Cardiac septum (tissue), 1 donor: Measurements from ENCODE around the gene KRR1. TPM values are rescaled to one million over a fixed set of nuclear protein-coding genes. Genes with fewer than 3 reads are reported as not detected.
"Not testable (repeated sequence)": the region's sequence is repeated elsewhere in the genome, so short reads cannot be mapped to it uniquely, and the experiment has no call there.

ENCODE experiments used
- DNase-seq: peaks from one replicate; pipeline ENCODE4 v3.0.0-alpha.2; 2020; ENCODE audit warnings: low spot score
- intact Hi-C: fragments of 100-400 bp; cut with DNase I; formaldehyde crosslinking; loops from one replicate; pipeline ENCODE4 v1.14.0; 2022
- total RNA-seq: library from RNA; stranded (reverse); fragmentation: NEBNext Ultra II Directional; extraction: Animal tissue kit (Norgen Biotek cat#: 25700); gene quantifications from one replicate; pipeline ENCODE4 v1.2.1, GENCODE V29; 2021
- donor health status: DM: no; HTN: no; CAD: no.

The KRR1 gene
- total RNA-seq, 1 donor from 2014 or later = 38.1 TPM

- DNase-seq = no peak
- intact Hi-C loops = loop anchor here (10.0 kb wide), 1 partner anchor 86 kb away; the partner anchor contains the start of gene GLIPR1L2
Measured at GRCh38 chr12:75481013-75481705, 30.2 kb downstream of the KRR1 start.

- peak; percentile 80 for DNase-seq
- intact Hi-C loops = loop anchor here (10.0 kb wide), 1 partner anchor 86 kb away; the partner anchor contains the start of gene GLIPR1L2
Measured at GRCh38 chr12:75480469-75480949, 30.9 kb downstream of the KRR1 start, which contains the start of gene GLIPR1. GLIPR1 (plus strand) TSS chr12:75480755; CDS start chr12:75480881, 126 bp downstream.

- intact Hi-C loops = loop anchor here (10.0 kb wide), 1 partner anchor 85 kb away; the partner anchor contains the start of gene GLIPR1L2
- no peak for DNase-seq
Measured at GRCh38 chr12:75479963-75480461, 31.4 kb downstream of the KRR1 start.

GRCh38 chr12:75478116-75478794 is 33.2 kb downstream of the KRR1 start:
- intact Hi-C loops = no loop called here
- DNase-seq = no peak

- intact Hi-C loops = no loop called here
Measured at GRCh38 chr12:75477137-75477536, 34.3 kb downstream of the KRR1 start.

GRCh38 chr12:75476071-75476470 is 35.3 kb downstream of the KRR1 start:
- intact Hi-C loops = no loop called here
- no peak for DNase-seq

More at GRCh38 chr12:75477137-75477536, 34.3 kb downstream of the KRR1 start:
- DNase-seq = no peak

- no peak for DNase-seq
- intact Hi-C loops = no loop called here
Measured at GRCh38 chr12:75474116-75474515, 37.3 kb downstream of the KRR1 start.

GRCh38 chr12:75471902-75472890 is 39.2 kb downstream of the KRR1 start:
- DNase-seq = no peak
- intact Hi-C loops = no loop called here

GRCh38 chr12:75460204-75460603 is 51.2 kb downstream of the KRR1 start:
- DNase-seq = no peak

GRCh38 chr12:75459755-75460154 is 51.7 kb downstream of the KRR1 start:
- DNase-seq = no peak
- intact Hi-C loops = no loop called here

More at GRCh38 chr12:75460204-75460603, 51.2 kb downstream of the KRR1 start:
- intact Hi-C loops = no loop called here

- DNase-seq, intact Hi-C loops: not testable (repeated sequence)
Measured at GRCh38 chr12:75457866-75458265, 53.5 kb downstream of the KRR1 start.

- intact Hi-C loops = no loop called here
- DNase-seq = no peak
Measured at GRCh38 chr12:75457191-75457590, 54.2 kb downstream of the KRR1 start.

- DNase-seq = no peak
- intact Hi-C loops = no loop called here
Measured at GRCh38 chr12:75455839-75456238, 55.6 kb downstream of the KRR1 start.

- intact Hi-C loops = no loop called here
- no peak for DNase-seq
Measured at GRCh38 chr12:75452675-75453330, 58.6 kb downstream of the KRR1 start.

- intact Hi-C loops = no loop called here
- no peak for DNase-seq
Measured at GRCh38 chr12:75447691-75448393, 63.6 kb downstream of the KRR1 start.

- intact Hi-C loops = no loop called here
Measured at GRCh38 chr12:75446857-75447256, 64.6 kb downstream of the KRR1 start.

GRCh38 chr12:75445137-75445507 is 66.3 kb downstream of the KRR1 start:
- DNase-seq = not testable (repeated sequence)

More at GRCh38 chr12:75446857-75447256, 64.6 kb downstream of the KRR1 start:
- no peak for DNase-seq

More at GRCh38 chr12:75445137-75445507, 66.3 kb downstream of the KRR1 start:
- intact Hi-C loops = not testable (repeated sequence)
